SK-N-SH (cell line): ENCODE results near the gene ENOX1. TPM values are rescaled to one million over a fixed set of nuclear protein-coding genes. Genes with fewer than 3 reads are reported as not detected.
"Not testable (repeated sequence)": the region's sequence is repeated elsewhere in the genome, so short reads cannot be mapped to it uniquely, and the experiment has no call there.

ENCODE experiments used
- CTCF ChIA-PET: fragments of 300-600, 350-600 bp; formaldehyde crosslinking; extraction: SDS; loops from one replicate; lab custom pipeline; 2021; lab: Yijun Ruan, JAX
- POLR2A ChIA-PET: fragments of 350-600 bp; sonication (Branson Sonifier 250); formaldehyde crosslinking; extraction: SDS; loops from one replicate; lab custom pipeline; 2020; ENCODE audit warnings: antibody characterized with exemption, inconsistent platforms; lab: Yijun Ruan, JAX
- DNase-seq: peaks from one replicate; pipeline ENCODE4 v3.0.0; 2012
- H2AFZ ChIP-seq: fragments of 200-600 bp; sonication (generic); 2 replicates; pipeline ENCODE4 v1.8.1; 2016; ENCODE audit warnings: antibody characterized with exemption, mild to moderate bottlenecking, low read depth
- H3F3A ChIP-seq: fragments of 200-600 bp; sonication (generic); replicated peaks from 2 replicates; pipeline ENCODE3; 2016; ENCODE audit warnings: antibody characterized with exemption, mild to moderate bottlenecking; ENCODE audit not compliant: insufficient read depth
- H3K27ac ChIP-seq, 2 experiments: fragments of 200-500 bp in 1 of 2; fragments of 200-600 bp in 1 of 2; sonication (Bioruptor generic) in 1 of 2; sonication (generic), shearing (Covaris generic) in 1 of 2; 2 replicates each; pipeline versions ENCODE4 v1.5.1 to v1.6.1; 2014 to 2016; ENCODE audit warnings: low read depth in 2 of 2, inconsistent platforms in 1 of 2, low read length in 1 of 2, mild to moderate bottlenecking in 1 of 2, mixed read lengths in 1 of 2
- H3K27me3 ChIP-seq: fragments of 200-600 bp; sonication (generic), shearing (Covaris generic); 2 replicates; pipeline ENCODE4 v1.6.1; 2016; ENCODE audit warnings: mixed run types; ENCODE audit not compliant: insufficient read depth
- H3K36me3 ChIP-seq, 2 experiments: fragments of 200-500 bp in 1 of 2; fragments of 200-600 bp in 1 of 2; sonication (Bioruptor generic) in 1 of 2; sonication (generic) in 1 of 2; replicated peaks in 1 of 2; 2 replicates each; pipeline versions ENCODE3 to v1.5.1; 2014 to 2016; ENCODE audit warnings: low read length in 1 of 2, mild to moderate bottlenecking in 1 of 2; ENCODE audit not compliant: insufficient read depth in 2 of 2, control insufficient read depth in 1 of 2
- H3K4me1 ChIP-seq, 2 experiments: fragments of 200-500 bp in 1 of 2; fragments of 200-600 bp in 1 of 2; sonication (Bioruptor generic) in 1 of 2; sonication (generic), shearing (Covaris generic) in 1 of 2; 2 replicates each; pipeline versions ENCODE4 v1.5.1 to v1.6.1; 2014 to 2016; ENCODE audit warnings: low read depth in 1 of 2, low read length in 1 of 2, mixed run types in 1 of 2; ENCODE audit not compliant: insufficient read depth in 2 of 2, control insufficient read depth in 1 of 2
- H3K4me2 ChIP-seq: fragments of 200-600 bp; sonication (generic), shearing (Covaris generic); 2 replicates; pipeline ENCODE4 v1.6.1; 2017; ENCODE audit warnings: mixed run types
- H3K4me3 ChIP-seq, 2 experiments: fragments of 200-500 bp in 1 of 2; fragments of 200-600 bp in 1 of 2; sonication (Bioruptor generic) in 1 of 2; sonication (generic), shearing (Covaris generic) in 1 of 2; 2 replicates each; pipeline versions ENCODE4 v1.5.1 to v1.8.1; 2014 to 2016; ENCODE audit warnings: low read depth in 2 of 2, inconsistent platforms in 1 of 2, low read length in 1 of 2, mild to moderate bottlenecking in 1 of 2, mixed read lengths in 1 of 2, moderate library complexity in 1 of 2
- H3K79me2 ChIP-seq: fragments of 200-600 bp; sonication (generic); 2 replicates; pipeline ENCODE4 v1.8.1; 2017; ENCODE audit warnings: mild to moderate bottlenecking; ENCODE audit not compliant: insufficient read depth
- H3K9ac ChIP-seq: fragments of 200-600 bp; sonication (generic); 2 replicates; pipeline ENCODE4 v1.6.1; 2017; ENCODE audit warnings: mixed run types
- H3K9me2 ChIP-seq: fragments of 200-600 bp; sonication (generic); 2 replicates; pipeline ENCODE4 v1.6.1; 2017; ENCODE audit warnings: mixed run types
- H3K9me3 ChIP-seq: fragments of 200-600 bp; sonication (generic); 2 replicates; pipeline ENCODE4 v1.6.1; 2017; ENCODE audit warnings: mixed run types, mild to moderate bottlenecking, moderate library complexity
- H4K20me1 ChIP-seq: fragments of 200-600 bp; sonication (generic); 2 replicates; pipeline ENCODE4 v1.6.1; 2017; ENCODE audit warnings: mild to moderate bottlenecking, mixed run types; ENCODE audit not compliant: insufficient read depth
- ELF1 ChIP-seq: IDR thresholded peaks from 2 replicates; pipeline ENCODE4 v1.4.0; 2012
- EP300 ChIP-seq, 2 experiments: IDR thresholded peaks; 2 replicates each; pipeline versions ENCODE4 v1.4.0 to v1.6.1; 2012; ENCODE audit warnings: borderline replicate concordance in 1 of 2, low read depth in 1 of 2, low read length in 1 of 2
- EZH2phosphoT487 ChIP-seq: fragments of 200-600 bp; sonication (generic); IDR thresholded peaks from 2 replicates; pipeline ENCODE4 v1.6.1; 2017; ENCODE audit warnings: low read depth, mixed run types, mild to moderate bottlenecking, antibody characterized with exemption, moderate library complexity, borderline replicate concordance
- FOSL2 ChIP-seq: IDR thresholded peaks from 2 replicates; pipeline ENCODE4 v1.4.0; 2012; ENCODE audit warnings: low read depth, mild to moderate bottlenecking, moderate library complexity, borderline replicate concordance
- GABPA ChIP-seq: IDR thresholded peaks from 2 replicates; pipeline ENCODE4 v1.4.0; 2012; ENCODE audit warnings: low read depth, mild to moderate bottlenecking
- SMC3 ChIP-seq: IDR thresholded peaks from 2 replicates; pipeline ENCODE4 v1.6.1; 2012; ENCODE audit warnings: low read depth, low read length, improper control_type of control experiment
- TCF12 ChIP-seq: IDR thresholded peaks from 2 replicates; pipeline ENCODE4 v1.4.0; 2012
- WGBS: methylation state at CpG from one replicate; pipeline ENCODE4 v1.1.6; 2017; ENCODE audit warnings: low lambda C conversion rate; 5-methylcytosine and 5-hydroxymethylcytosine counted together
- polyA plus RNA-seq, 3 experiments: library from polyadenylated mRNA; depleted of rRNA; stranded (reverse); fragments of >200 nt; gene quantifications; 2 replicates each; pipeline ENCODE4 v1.2.3, GENCODE V29; 2012
- TF ChIP-seq, protein P1 (sequence below): IDR thresholded peaks from 2 replicates; pipeline ENCODE4 v1.4.0; 2012; ENCODE audit warnings: low read depth
- TF ChIP-seq, protein P2 (sequence below): IDR thresholded peaks from 2 replicates; pipeline ENCODE4 v1.6.1; 2012; ENCODE audit warnings: mild to moderate bottlenecking, low read depth, low read length, moderate library complexity
- TF ChIP-seq, protein P3 (sequence below): fragments of 200-600 bp; sonication (generic); IDR thresholded peaks from 2 replicates; pipeline ENCODE4 v1.6.1; 2017; ENCODE audit warnings: antibody characterized with exemption, mild to moderate bottlenecking, moderate library complexity

ENOX1 gene
- polyA plus RNA-seq, 1 of the 3 experiments (the other 2 are of a cell fraction), result 5.8 TPM

DNA sequence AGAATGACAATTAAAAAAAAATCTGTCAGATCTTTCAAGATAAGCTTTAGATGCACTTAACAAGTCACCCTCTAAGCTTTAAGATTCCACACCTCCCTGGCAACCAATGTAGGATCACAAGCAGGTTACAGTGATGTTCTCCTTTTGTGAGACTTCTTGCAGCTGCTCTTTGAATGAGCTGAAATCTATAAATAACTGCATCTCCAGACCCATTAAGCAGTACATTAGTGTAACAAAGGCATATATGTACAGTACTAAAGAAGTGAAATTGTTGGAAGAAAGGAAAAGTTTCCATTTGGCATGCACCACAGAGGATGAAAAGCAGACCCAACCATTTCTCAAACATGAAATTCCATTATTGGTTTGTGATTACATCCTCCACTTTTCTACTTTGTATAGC, 364.7 kb downstream of the ENOX1 start:
- CTCF ChIA-PET, result interaction anchor here (0.6 kb wide), 1 partner anchor 134 kb away, joined by 3 read pairs; no protein-coding TSS in a partner anchor
- TF ChIP-seq EP300 (IDR thresholded peaks at IDR 0.05; ENCODE audit: borderline replicate concordance in 1 of 2, low read depth in 1 of 2, low read length in 1 of 2), result no peak
- TF ChIP-seq, protein P1, sequence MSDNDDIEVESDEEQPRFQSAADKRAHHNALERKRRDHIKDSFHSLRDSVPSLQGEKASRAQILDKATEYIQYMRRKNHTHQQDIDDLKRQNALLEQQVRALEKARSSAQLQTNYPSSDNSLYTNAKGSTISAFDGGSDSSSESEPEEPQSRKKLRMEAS, result no peak
- TF ChIP-seq SMC3, result no peak
- no peak for TF ChIP-seq TCF12
- no peak for TF ChIP-seq EZH2phosphoT487
- no peak for TF ChIP-seq FOSL2
- TF ChIP-seq, protein P2, sequence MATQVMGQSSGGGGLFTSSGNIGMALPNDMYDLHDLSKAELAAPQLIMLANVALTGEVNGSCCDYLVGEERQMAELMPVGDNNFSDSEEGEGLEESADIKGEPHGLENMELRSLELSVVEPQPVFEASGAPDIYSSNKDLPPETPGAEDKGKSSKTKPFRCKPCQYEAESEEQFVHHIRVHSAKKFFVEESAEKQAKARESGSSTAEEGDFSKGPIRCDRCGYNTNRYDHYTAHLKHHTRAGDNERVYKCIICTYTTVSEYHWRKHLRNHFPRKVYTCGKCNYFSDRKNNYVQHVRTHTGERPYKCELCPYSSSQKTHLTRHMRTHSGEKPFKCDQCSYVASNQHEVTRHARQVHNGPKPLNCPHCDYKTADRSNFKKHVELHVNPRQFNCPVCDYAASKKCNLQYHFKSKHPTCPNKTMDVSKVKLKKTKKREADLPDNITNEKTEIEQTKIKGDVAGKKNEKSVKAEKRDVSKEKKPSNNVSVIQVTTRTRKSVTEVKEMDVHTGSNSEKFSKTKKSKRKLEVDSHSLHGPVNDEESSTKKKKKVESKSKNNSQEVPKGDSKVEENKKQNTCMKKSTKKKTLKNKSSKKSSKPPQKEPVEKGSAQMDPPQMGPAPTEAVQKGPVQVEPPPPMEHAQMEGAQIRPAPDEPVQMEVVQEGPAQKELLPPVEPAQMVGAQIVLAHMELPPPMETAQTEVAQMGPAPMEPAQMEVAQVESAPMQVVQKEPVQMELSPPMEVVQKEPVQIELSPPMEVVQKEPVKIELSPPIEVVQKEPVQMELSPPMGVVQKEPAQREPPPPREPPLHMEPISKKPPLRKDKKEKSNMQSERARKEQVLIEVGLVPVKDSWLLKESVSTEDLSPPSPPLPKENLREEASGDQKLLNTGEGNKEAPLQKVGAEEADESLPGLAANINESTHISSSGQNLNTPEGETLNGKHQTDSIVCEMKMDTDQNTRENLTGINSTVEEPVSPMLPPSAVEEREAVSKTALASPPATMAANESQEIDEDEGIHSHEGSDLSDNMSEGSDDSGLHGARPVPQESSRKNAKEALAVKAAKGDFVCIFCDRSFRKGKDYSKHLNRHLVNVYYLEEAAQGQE, result no peak
- TF ChIP-seq, protein P3, sequence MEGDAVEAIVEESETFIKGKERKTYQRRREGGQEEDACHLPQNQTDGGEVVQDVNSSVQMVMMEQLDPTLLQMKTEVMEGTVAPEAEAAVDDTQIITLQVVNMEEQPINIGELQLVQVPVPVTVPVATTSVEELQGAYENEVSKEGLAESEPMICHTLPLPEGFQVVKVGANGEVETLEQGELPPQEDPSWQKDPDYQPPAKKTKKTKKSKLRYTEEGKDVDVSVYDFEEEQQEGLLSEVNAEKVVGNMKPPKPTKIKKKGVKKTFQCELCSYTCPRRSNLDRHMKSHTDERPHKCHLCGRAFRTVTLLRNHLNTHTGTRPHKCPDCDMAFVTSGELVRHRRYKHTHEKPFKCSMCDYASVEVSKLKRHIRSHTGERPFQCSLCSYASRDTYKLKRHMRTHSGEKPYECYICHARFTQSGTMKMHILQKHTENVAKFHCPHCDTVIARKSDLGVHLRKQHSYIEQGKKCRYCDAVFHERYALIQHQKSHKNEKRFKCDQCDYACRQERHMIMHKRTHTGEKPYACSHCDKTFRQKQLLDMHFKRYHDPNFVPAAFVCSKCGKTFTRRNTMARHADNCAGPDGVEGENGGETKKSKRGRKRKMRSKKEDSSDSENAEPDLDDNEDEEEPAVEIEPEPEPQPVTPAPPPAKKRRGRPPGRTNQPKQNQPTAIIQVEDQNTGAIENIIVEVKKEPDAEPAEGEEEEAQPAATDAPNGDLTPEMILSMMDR, result no peak
- TF ChIP-seq GABPA, result no peak
- no peak for TF ChIP-seq ELF1

DNA sequence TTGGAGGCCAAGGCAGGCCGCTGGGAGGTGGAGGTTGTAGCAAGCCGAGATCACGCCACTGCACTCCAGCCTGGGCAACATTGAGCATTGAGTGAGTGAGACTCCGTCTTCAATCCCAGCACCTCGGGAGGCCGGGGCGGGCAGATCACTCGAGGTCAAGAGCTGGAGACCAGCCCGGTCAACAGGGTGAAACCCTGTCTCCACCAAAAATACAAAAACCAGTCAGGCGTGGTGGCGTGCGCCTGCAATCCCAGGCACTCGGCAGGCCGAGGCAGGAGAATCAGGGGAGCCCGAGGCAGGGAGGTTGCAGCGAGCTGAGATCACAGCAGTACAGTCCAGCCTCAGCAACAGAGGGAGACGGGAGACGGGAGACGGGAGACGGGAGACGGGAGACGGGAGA, 369.9 kb downstream of the ENOX1 start:
- H3K27me3 ChIP-seq, H3F3A ChIP-seq, H4K20me1 ChIP-seq, H3K9me2 ChIP-seq, H3K4me2 ChIP-seq, CTCF ChIA-PET, DNase-seq, H3K9me3 ChIP-seq, H3K27ac ChIP-seq, H3K4me1 ChIP-seq, H3K36me3 ChIP-seq, H3K79me2 ChIP-seq, H2AFZ ChIP-seq, H3K9ac ChIP-seq, H3K4me3 ChIP-seq, POLR2A ChIA-PET: not testable (repeated sequence)
- WGBS, result 96% methylated on average over 13 of the region's 22 CpGs

More for the DNA sequence above, 364.7 kb downstream of the ENOX1 start:
- Histone ChIP-seq H3F3A (no peaks in the 10 kb centered on the region), H3K9ac (no peak overlapping the region), H3K4me1 (no peaks in the 10 kb centered on the region), H2AFZ (no peak overlapping the region), H3K36me3 (no peaks in the 10 kb centered on the region), H3K4me2 (no peak overlapping the region), H3K9me3 (no peaks in the 10 kb centered on the region), H3K27ac (no peak overlapping the region), H3K9me2 (no peaks in the 10 kb centered on the region), H3K27me3 (no peaks in the 10 kb centered on the region), H3K4me3 (no peak overlapping the region), H3K79me2 (no peaks in the 10 kb centered on the region), H4K20me1 (no peaks in the 10 kb centered on the region)
- POLR2A ChIA-PET, result no interaction called here
- no peak for DNase-seq

DNA sequence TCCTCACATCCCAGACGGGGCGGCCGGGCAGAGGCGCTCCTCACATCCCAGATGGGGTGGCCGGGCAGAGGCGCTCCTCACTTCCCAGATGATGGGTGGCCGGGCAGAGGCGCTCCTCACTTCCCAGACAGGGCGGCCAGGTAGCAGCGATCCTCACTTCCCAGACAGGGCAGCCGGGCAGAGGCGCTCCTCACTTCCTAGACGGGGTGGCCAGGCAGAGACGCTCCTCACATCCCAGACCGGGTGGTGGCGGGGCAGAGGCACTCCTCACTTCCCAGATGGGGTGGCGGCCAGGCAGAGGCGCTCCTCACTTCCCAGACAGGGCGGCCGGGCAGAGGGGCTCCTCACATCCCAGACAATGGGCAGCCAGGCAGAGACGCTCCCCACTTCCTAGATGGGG, 370.4 kb downstream of the ENOX1 start:
- H3K9me2 ChIP-seq, H3K9me3 ChIP-seq, CTCF ChIA-PET, POLR2A ChIA-PET, H3K4me3 ChIP-seq, H3K27ac ChIP-seq, H2AFZ ChIP-seq, H3F3A ChIP-seq, H4K20me1 ChIP-seq, H3K79me2 ChIP-seq, H3K27me3 ChIP-seq, H3K36me3 ChIP-seq, DNase-seq, H3K4me1 ChIP-seq, H3K9ac ChIP-seq, H3K4me2 ChIP-seq: not testable (repeated sequence)
- WGBS, result 68% methylated on average over 5 of the region's 21 CpGs

DNA sequence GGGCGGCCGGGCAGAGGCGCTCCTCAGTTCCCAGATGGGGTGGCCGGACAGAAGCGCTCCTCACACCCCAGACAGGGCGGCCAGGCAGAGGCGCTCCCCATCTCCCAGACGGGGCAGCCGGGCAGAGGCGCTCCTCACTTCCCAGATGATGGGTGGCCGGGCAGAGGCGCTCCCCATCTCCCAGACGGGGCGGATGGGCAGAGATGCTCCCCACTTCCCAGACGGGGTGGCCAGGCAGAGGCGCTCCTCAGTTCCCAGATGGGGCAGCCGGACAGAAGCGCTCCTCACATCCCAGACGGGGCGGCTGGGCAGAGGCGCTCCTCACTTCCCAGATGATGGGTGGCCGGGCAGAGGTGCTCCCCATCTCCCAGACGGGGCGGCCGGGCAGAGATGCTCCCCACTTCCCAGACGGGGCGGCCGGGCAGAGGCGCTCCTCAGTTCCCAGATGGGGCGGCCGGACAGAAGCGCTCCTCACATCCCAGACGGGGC, 370.8 kb downstream of the ENOX1 start:
- H3K36me3 ChIP-seq, H3K4me3 ChIP-seq, H3K27me3 ChIP-seq, H3F3A ChIP-seq, H3K27ac ChIP-seq, H3K79me2 ChIP-seq, CTCF ChIA-PET, H3K9ac ChIP-seq, H3K9me3 ChIP-seq, H4K20me1 ChIP-seq, POLR2A ChIA-PET, H3K4me2 ChIP-seq, H3K4me1 ChIP-seq, H3K9me2 ChIP-seq, H2AFZ ChIP-seq, DNase-seq: not testable (repeated sequence)
- 88% methylated on average over 14 of the region's 33 CpGs for WGBS
